DOHH2 (cell line): Measurements from ENCODE around the gene SLC9A9.

Experiments
- CTCF ChIP-seq: fragments of 200-600 bp; sonication (generic); IDR thresholded peaks from one replicate; pipeline ENCODE4 v1.5.1; 2014; ENCODE audit warnings: antibody characterized with exemption, mild to moderate bottlenecking, low read depth, low read length; ENCODE audit not compliant: poor library complexity, severe bottlenecking
- EZH2phosphoT487 ChIP-seq: fragments of 200-600 bp; sonication (generic); IDR thresholded peaks from 2 replicates; pipeline ENCODE4 v1.6.1; 2017; ENCODE audit warnings: borderline replicate concordance, mild to moderate bottlenecking, antibody characterized with exemption, low read length, moderate library complexity, mixed read lengths

- TF ChIP-seq CTCF (no peak), EZH2phosphoT487 (no peak)
These were observed 140.4 kb downstream of the SLC9A9 start for GRCh38 chr3:143707848-143708247.
